SK-N-SH treated with all-trans-retinoic acid at 6 μM for 48 hours (cell line): ENCODE data around the gene NSUN6.

Experiments used
- ATAC-seq: fragments of 200-7000 bp; cut with Tn5 transposase; 3 replicates; pipeline ENCODE4 v1.9.1; 2020; ENCODE audit warnings: mild to moderate bottlenecking, moderate library complexity
- ARNTL ChIP-seq: fragments of 450-650 bp; formaldehyde crosslinking; IDR thresholded peaks from 2 replicates; pipeline ENCODE4 v1.5.0; 2020; ENCODE audit warnings: low read depth, mild to moderate bottlenecking, moderate library complexity, borderline replicate concordance
- BACH2 ChIP-seq: fragments of 250-450 bp; sonication (Bioruptor Pico); IDR thresholded peaks from 2 replicates; pipeline ENCODE4 v1.9.0; 2021; ENCODE audit warnings: mild to moderate bottlenecking, borderline replicate concordance
- CSDC2 ChIP-seq: fragments of 250-450 bp; sonication (Bioruptor Pico); IDR thresholded peaks from 2 replicates; pipeline ENCODE4 v1.5.0; 2020; ENCODE audit warnings: mild to moderate bottlenecking, moderate library complexity
- GLIS3 ChIP-seq: fragments of 250-450 bp; sonication (Bioruptor Pico); IDR thresholded peaks from 2 replicates; pipeline ENCODE4 v1.5.0; 2020; ENCODE audit warnings: mild to moderate bottlenecking, moderate library complexity
- ISL1 ChIP-seq: fragments of 250-450 bp; sonication (Bioruptor Pico); IDR thresholded peaks from 2 replicates; pipeline ENCODE4 v2.1.2; 2022; ENCODE audit warnings: mild to moderate bottlenecking, moderate library complexity
- RARB ChIP-seq: fragments of 250-450 bp; sonication (Bioruptor Pico); IDR thresholded peaks from 2 replicates; pipeline ENCODE4 v1.8.0; 2021; ENCODE audit warnings: mild to moderate bottlenecking, moderate library complexity
- SNAI2 ChIP-seq: fragments of 250-450 bp; sonication (Bioruptor Pico); IDR thresholded peaks from 2 replicates; pipeline ENCODE4 v1.5.0; 2020; ENCODE audit warnings: mild to moderate bottlenecking, moderate library complexity
- TCF4 ChIP-seq: fragments of 250-450 bp; sonication (Bioruptor Pico); IDR thresholded peaks from 2 replicates; pipeline ENCODE4 v1.8.0; 2021; ENCODE audit warnings: mild to moderate bottlenecking, moderate library complexity, borderline replicate concordance
- TOX ChIP-seq: fragments of 250-450 bp; sonication (Bioruptor Pico); IDR thresholded peaks from 2 replicates; pipeline ENCODE4 v1.8.0; 2021; ENCODE audit warnings: mild to moderate bottlenecking, moderate library complexity, borderline replicate concordance
- ZC3H10 ChIP-seq: fragments of 250-450 bp; sonication (Bioruptor Pico); IDR thresholded peaks from 2 replicates; pipeline ENCODE4 v1.5.1; 2021; ENCODE audit warnings: mild to moderate bottlenecking, moderate library complexity
- ZFP30 ChIP-seq: fragments of 450-650 bp; formaldehyde crosslinking; IDR thresholded peaks from 2 replicates; pipeline ENCODE4 v1.5.0; 2022; ENCODE audit warnings: mild to moderate bottlenecking, moderate library complexity
- ZNF565 ChIP-seq: fragments of 450-650 bp; formaldehyde crosslinking; conservative IDR thresholded peaks from 2 replicates; pipeline ENCODE4 v1.5.0; 2020; ENCODE audit warnings: low read depth, mild to moderate bottlenecking, moderate library complexity
- ZNF8 ChIP-seq: fragments of 450-650 bp; formaldehyde crosslinking; IDR thresholded peaks from 2 replicates; pipeline ENCODE4 v1.5.0; 2020; ENCODE audit warnings: mild to moderate bottlenecking, moderate library complexity
- TF ChIP-seq, protein P1 (sequence below): fragments of 250-450 bp; sonication (Bioruptor Pico); IDR thresholded peaks from 2 replicates; pipeline ENCODE4 v1.5.0; 2020; ENCODE audit warnings: mild to moderate bottlenecking, moderate library complexity
- TF ChIP-seq, protein P2 (sequence below): fragments of 250-450 bp; sonication (Bioruptor Pico); IDR thresholded peaks from 2 replicates; pipeline ENCODE4 v1.5.1; 2021; ENCODE audit warnings: mild to moderate bottlenecking, moderate library complexity
- TF ChIP-seq, protein P3 (sequence below): fragments of 250-450 bp; sonication (Bioruptor Pico); IDR thresholded peaks from 2 replicates; pipeline ENCODE4 v1.5.1; 2020; ENCODE audit warnings: low read depth, mild to moderate bottlenecking, moderate library complexity
- TF ChIP-seq, protein P4 (sequence below): fragments of 250-450 bp; sonication (Bioruptor Pico); IDR thresholded peaks from 2 replicates; pipeline ENCODE4 v1.8.0; 2021; ENCODE audit warnings: low read depth, mild to moderate bottlenecking, moderate library complexity, borderline replicate concordance
- TF ChIP-seq, protein P5 (sequence below): fragments of 250-450 bp; sonication (Bioruptor Pico); IDR thresholded peaks from 2 replicates; pipeline ENCODE4 v1.8.0; 2020; ENCODE audit warnings: mild to moderate bottlenecking, moderate library complexity, borderline replicate concordance

Gene NSUN6

DNA sequence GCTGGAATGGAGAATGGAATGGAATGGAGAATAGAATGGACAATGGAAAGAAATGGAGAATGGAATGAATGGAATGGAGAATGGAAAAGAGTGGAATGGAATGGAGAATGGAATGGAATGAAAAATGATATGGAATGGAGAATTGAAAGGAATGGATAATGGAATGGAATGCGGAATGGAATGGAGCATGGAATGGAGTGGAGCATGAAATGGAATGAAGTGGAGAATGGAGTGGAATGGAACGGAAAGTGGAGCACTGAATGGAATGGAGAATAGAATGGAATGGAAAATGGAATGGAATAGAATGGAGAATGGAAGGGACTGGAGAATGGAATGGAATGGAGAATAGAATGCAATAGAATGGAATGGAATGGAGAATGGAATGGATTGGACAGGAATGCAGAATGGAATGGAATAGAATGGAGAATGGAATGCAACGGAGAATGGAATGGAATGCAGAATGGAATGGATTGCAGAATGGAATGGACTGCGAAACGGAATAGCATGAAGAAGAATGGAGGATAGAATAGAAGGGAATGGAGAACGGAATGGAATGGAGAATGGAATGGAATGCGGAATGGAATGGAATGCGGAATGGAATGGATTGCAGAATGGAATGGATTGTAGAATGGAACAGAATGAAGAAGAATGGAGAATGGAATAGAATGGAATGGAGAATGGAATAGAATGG is 89.4 kb downstream of the NSUN6 start:
- no peak for TF ChIP-seq BACH2
- no peak for TF ChIP-seq ZNF8 (CRISPR knock-in tag)
- TF ChIP-seq TCF4 (CRISPR knock-in tag), result no peak
- TF ChIP-seq, protein P1, sequence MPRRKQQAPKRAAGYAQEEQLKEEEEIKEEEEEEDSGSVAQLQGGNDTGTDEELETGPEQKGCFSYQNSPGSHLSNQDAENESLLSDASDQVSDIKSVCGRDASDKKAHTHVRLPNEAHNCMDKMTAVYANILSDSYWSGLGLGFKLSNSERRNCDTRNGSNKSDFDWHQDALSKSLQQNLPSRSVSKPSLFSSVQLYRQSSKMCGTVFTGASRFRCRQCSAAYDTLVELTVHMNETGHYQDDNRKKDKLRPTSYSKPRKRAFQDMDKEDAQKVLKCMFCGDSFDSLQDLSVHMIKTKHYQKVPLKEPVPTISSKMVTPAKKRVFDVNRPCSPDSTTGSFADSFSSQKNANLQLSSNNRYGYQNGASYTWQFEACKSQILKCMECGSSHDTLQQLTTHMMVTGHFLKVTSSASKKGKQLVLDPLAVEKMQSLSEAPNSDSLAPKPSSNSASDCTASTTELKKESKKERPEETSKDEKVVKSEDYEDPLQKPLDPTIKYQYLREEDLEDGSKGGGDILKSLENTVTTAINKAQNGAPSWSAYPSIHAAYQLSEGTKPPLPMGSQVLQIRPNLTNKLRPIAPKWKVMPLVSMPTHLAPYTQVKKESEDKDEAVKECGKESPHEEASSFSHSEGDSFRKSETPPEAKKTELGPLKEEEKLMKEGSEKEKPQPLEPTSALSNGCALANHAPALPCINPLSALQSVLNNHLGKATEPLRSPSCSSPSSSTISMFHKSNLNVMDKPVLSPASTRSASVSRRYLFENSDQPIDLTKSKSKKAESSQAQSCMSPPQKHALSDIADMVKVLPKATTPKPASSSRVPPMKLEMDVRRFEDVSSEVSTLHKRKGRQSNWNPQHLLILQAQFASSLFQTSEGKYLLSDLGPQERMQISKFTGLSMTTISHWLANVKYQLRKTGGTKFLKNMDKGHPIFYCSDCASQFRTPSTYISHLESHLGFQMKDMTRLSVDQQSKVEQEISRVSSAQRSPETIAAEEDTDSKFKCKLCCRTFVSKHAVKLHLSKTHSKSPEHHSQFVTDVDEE, result no peak
- TF ChIP-seq ARNTL, result no peak
- TF ChIP-seq ISL1 (CRISPR knock-in tag), result no peak
- TF ChIP-seq, protein P2, sequence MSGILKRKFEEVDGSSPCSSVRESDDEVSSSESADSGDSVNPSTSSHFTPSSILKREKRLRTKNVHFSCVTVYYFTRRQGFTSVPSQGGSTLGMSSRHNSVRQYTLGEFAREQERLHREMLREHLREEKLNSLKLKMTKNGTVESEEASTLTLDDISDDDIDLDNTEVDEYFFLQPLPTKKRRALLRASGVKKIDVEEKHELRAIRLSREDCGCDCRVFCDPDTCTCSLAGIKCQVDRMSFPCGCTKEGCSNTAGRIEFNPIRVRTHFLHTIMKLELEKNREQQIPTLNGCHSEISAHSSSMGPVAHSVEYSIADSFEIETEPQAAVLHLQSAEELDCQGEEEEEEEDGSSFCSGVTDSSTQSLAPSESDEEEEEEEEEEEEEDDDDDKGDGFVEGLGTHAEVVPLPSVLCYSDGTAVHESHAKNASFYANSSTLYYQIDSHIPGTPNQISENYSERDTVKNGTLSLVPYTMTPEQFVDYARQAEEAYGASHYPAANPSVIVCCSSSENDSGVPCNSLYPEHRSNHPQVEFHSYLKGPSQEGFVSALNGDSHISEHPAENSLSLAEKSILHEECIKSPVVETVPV, result no peak
- TF ChIP-seq ZNF565, result no peak
- TF ChIP-seq TOX, result no peak
- TF ChIP-seq ZFP30 (CRISPR knock-in tag), result no peak
- TF ChIP-seq RARB (CRISPR knock-in tag), result no peak
- TF ChIP-seq, protein P3, sequence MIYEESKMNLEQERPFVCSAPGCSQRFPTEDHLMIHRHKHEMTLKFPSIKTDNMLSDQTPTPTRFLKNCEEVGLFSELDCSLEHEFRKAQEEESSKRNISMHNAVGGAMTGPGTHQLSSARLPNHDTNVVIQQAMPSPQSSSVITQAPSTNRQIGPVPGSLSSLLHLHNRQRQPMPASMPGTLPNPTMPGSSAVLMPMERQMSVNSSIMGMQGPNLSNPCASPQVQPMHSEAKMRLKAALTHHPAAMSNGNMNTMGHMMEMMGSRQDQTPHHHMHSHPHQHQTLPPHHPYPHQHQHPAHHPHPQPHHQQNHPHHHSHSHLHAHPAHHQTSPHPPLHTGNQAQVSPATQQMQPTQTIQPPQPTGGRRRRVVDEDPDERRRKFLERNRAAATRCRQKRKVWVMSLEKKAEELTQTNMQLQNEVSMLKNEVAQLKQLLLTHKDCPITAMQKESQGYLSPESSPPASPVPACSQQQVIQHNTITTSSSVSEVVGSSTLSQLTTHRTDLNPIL (CRISPR knock-in tag), result no peak
- no peak for TF ChIP-seq ZC3H10 (CRISPR knock-in tag)
- TF ChIP-seq, protein P4, sequence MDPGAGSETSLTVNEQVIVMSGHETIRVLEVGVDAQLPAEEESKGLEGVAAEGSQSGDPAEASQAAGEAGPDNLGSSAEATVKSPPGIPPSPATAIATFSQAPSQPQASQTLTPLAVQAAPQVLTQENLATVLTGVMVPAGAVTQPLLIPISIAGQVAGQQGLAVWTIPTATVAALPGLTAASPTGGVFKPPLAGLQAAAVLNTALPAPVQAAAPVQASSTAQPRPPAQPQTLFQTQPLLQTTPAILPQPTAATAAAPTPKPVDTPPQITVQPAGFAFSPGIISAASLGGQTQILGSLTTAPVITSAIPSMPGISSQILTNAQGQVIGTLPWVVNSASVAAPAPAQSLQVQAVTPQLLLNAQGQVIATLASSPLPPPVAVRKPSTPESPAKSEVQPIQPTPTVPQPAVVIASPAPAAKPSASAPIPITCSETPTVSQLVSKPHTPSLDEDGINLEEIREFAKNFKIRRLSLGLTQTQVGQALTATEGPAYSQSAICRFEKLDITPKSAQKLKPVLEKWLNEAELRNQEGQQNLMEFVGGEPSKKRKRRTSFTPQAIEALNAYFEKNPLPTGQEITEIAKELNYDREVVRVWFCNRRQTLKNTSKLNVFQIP (CRISPR knock-in tag), result no peak
- TF ChIP-seq, all 23 proteins: peak for 0
- no peak for ATAC-seq

DNA sequence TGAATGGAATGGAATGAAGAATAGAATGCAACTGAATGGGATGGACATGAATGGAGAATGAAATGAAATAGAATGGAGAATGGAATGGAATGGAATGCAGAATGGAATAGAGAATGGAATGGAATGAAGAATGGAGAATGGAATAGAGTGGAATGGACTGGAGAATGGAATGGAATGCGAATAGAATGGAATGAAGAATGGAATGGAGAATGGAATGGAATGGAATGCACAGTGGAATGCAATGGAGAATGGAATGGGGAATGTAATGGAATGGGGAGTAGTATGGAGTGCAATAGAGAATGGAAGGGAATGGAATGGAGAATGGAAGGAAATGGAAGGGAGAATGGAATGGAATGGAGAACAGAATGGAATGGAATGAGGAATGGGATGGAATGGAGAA is 93.4 kb downstream of the NSUN6 start:
- no peak for ATAC-seq
- TF ChIP-seq TCF4 (CRISPR knock-in tag) (no peak), TOX (no peak), BACH2 (no peak), SNAI2 (CRISPR knock-in tag) (no peak)
- TF ChIP-seq, protein P4 (CRISPR knock-in tag), result no peak

DNA sequence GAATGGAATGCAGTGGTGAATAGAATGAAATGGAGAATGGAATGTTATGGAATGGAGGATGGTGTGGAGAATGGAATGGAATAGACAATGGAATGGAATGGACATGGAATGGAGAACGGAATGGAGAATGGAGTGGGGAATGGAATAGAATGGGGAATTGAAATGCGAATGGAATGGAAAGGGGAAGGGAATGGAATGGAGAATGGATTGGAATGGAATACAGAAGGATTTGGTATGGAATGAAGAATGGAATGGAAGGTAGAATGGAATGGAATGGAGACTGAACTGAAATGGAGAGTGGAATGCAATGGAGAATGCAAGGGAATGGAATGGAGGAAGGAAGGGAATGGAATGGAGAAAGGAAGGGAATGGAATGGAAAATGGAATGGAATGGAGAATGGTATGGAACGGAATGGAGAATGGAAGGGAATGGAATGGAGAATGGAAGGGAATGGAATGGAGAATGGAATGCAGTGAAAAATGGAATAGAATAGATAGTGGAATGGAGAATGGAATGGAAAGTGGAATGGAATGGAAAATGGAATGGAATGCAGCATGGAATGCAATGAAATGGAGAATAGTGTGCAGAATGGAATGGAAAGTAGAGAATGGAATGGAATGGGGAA is 94.8 kb downstream of the NSUN6 start:
- ATAC-seq, result no peak
- TF ChIP-seq, protein P1, result no peak
- no peak for TF ChIP-seq SNAI2 (CRISPR knock-in tag)
- TF ChIP-seq CSDC2 (CRISPR knock-in tag), result no peak
- no peak for TF ChIP-seq TCF4 (CRISPR knock-in tag)
- no peak for TF ChIP-seq GLIS3 (CRISPR knock-in tag)
- no peak for TF ChIP-seq ARNTL
- TF ChIP-seq ZNF565, result no peak
- TF ChIP-seq RARB (CRISPR knock-in tag), result no peak
- no peak for TF ChIP-seq ZNF8 (CRISPR knock-in tag)
- TF ChIP-seq, protein P5, sequence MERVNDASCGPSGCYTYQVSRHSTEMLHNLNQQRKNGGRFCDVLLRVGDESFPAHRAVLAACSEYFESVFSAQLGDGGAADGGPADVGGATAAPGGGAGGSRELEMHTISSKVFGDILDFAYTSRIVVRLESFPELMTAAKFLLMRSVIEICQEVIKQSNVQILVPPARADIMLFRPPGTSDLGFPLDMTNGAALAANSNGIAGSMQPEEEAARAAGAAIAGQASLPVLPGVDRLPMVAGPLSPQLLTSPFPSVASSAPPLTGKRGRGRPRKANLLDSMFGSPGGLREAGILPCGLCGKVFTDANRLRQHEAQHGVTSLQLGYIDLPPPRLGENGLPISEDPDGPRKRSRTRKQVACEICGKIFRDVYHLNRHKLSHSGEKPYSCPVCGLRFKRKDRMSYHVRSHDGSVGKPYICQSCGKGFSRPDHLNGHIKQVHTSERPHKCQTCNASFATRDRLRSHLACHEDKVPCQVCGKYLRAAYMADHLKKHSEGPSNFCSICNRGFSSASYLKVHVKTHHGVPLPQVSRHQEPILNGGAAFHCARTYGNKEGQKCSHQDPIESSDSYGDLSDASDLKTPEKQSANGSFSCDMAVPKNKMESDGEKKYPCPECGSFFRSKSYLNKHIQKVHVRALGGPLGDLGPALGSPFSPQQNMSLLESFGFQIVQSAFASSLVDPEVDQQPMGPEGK, result no peak
- TF ChIP-seq, protein P4 (CRISPR knock-in tag), result no peak
